Gastroesophageal sphincter (tissue), 3 donors: ENCODE data around the gene NTMT2.

Experiments
- CTCF ChIP-seq, 4 experiments: fragments of 200-600 bp in 2 of 4; fragments of 450-650 bp in 2 of 4; sonication (generic) in 1 of 4; IDR thresholded peaks; one replicate each; pipeline ENCODE4 v1.5.1; 2017 to 2019; ENCODE audit warnings: antibody characterized with exemption in 4 of 4, mild to moderate bottlenecking in 2 of 4, moderate library complexity in 2 of 4
- EP300 ChIP-seq: sonication (generic); formaldehyde crosslinking; IDR thresholded peaks from one replicate; pipeline ENCODE4 v1.6.1; 2017; ENCODE audit warnings: antibody characterized with exemption, mild to moderate bottlenecking
- POLR2A ChIP-seq, 2 donors: fragments of 450-650 bp; IDR thresholded peaks; one replicate each; pipeline ENCODE4 v1.6.1; 2017; ENCODE audit warnings: antibody characterized with exemption in 2 of 2, mild to moderate bottlenecking in 2 of 2, moderate library complexity in 1 of 2
- POLR2AphosphoS5 ChIP-seq: sonication (generic); formaldehyde crosslinking; IDR thresholded peaks from one replicate; pipeline ENCODE4 v1.6.1; 2017; ENCODE audit warnings: antibody characterized with exemption

- TF ChIP-seq CTCF (IDR thresholded peaks at IDR 0.05) = no peak
- TF ChIP-seq POLR2A (IDR thresholded peaks at IDR 0.05) = no peak
- TF ChIP-seq POLR2AphosphoS5 = no peak
- no peak for TF ChIP-seq EP300
These were observed 67.8 kb downstream of the NTMT2 start for GRCh38 chr1:170213596-170213995.
